HS-5 (cell line): ENCODE results near the gene FBLN2.

ENCODE experiments used
- DNase-seq: peaks from one replicate; pipeline ENCODE4 v3.0.0-alpha.2; 2012; ENCODE audit warnings: low read depth

The FBLN2 gene

GRCh38 chr3:13605555-13605954 is 56.6 kb downstream of the FBLN2 start:
- no peak for DNase-seq

GRCh38 chr3:13607821-13608597 is 59.1 kb downstream of the FBLN2 start:
- no peak for DNase-seq

GRCh38 chr3:13608969-13609725 is 60.2 kb downstream of the FBLN2 start:
- DNase-seq, result no peak

GRCh38 chr3:13610006-13610570 is 61.2 kb downstream of the FBLN2 start:
- DNase-seq, result no peak

GRCh38 chr3:13611221-13611620 is 62.3 kb downstream of the FBLN2 start:
- DNase-seq, result no peak

- no peak for DNase-seq
These were observed 63.9 kb downstream of the FBLN2 start for GRCh38 chr3:13612829-13613228.

- DNase-seq, result no peak
These were observed 64.6 kb downstream of the FBLN2 start for GRCh38 chr3:13613343-13614190.

- no peak for DNase-seq
These were observed 65.7 kb downstream of the FBLN2 start for GRCh38 chr3:13614607-13615006.

GRCh38 chr3:13615019-13615528 is 66.1 kb downstream of the FBLN2 start:
- no peak for DNase-seq

GRCh38 chr3:13616359-13616758 is 67.4 kb downstream of the FBLN2 start:
- DNase-seq, result no peak

GRCh38 chr3:13617097-13617738 is 68.3 kb downstream of the FBLN2 start:
- DNase-seq, result no peak

GRCh38 chr3:13617981-13618380 is 69.1 kb downstream of the FBLN2 start:
- no peak for DNase-seq

- no peak for DNase-seq
These were observed 69.9 kb downstream of the FBLN2 start for GRCh38 chr3:13618836-13619235.

- DNase-seq, result no peak
These were observed 70.8 kb downstream of the FBLN2 start for GRCh38 chr3:13619661-13620230.

GRCh38 chr3:13620281-13620680 is 71.4 kb downstream of the FBLN2 start:
- DNase-seq, result no peak

GRCh38 chr3:13620776-13621365 is 71.9 kb downstream of the FBLN2 start:
- DNase-seq, result no peak

- no peak for DNase-seq
These were observed 72.7 kb downstream of the FBLN2 start for GRCh38 chr3:13621381-13622221.

- no peak for DNase-seq
These were observed 73.4 kb downstream of the FBLN2 start for GRCh38 chr3:13622356-13622755.

- no peak for DNase-seq
These were observed 74.3 kb downstream of the FBLN2 start for GRCh38 chr3:13623101-13623654.
